GM19025 (cell line): ENCODE measurements around the gene BCCIP.

Source experiments
- ATAC-seq: cut with Tn5 transposase; IDR thresholded peaks from one replicate; pipeline ENCODE4 v1.9.1; 2021; ENCODE audit warnings: mild to moderate bottlenecking, low read depth, moderate library complexity; ENCODE audit not compliant: unreplicated experiment

Gene BCCIP

DNA sequence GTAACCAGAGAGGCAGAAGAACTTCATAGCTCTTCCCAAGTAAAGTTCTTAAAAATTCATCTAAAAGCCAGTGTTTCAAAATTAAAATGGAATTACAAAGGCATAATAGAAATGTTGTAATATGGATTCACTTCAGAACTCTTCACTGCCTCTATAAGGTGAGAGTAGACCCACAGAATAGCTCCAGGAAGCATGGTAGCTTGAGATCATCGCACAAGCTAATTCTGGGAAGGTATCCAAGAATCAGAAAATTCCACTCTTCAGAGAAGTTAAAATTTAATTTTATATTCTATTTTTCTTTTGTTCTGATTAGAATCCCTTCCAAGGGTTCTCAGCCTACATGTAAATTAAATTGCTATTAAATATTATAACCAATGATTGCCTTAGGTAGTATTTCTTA is 59.2 kb downstream of the BCCIP start:
- ATAC-seq: no peak

DNA sequence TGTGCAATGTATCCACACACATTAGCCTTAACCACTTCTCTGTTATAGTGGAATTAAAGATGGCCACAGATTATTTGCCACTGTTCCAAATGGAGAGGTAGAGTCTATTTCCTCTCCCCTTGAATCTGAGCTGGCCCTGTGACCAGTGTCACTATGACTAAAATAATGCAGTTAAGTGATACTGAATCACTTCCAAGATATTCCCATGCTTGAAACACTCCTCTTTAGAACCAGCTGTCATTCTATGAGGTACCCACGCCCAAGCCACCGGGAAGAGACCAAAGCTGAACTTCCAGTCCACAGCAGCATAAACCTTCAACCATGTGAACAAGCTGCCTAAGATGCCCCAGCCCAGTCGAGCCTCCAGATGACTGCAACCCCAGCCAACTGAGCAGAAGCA is 59.9 kb downstream of the BCCIP start:
- no peak for ATAC-seq
